M059J (cell line): ENCODE data around the gene ZNF438. TPM values are rescaled to one million over a fixed set of nuclear protein-coding genes. Genes with fewer than 3 reads are reported as not detected.
"Not testable (repeated sequence)": the region's sequence is repeated elsewhere in the genome, so short reads cannot be mapped to it uniquely, and the experiment has no call there.

Experiments used
- DNase-seq: peaks from one replicate; pipeline ENCODE4 v3.0.0-alpha.2; 2012; ENCODE audit warnings: low read depth
- total RNA-seq: library from RNA; depleted of rRNA; stranded (reverse); fragments of >200 nt; shearing (Covaris generic); gene quantifications from 2 replicates; pipeline ENCODE4 v1.2.3, GENCODE V29; 2014

The ZNF438 gene
- total RNA-seq, 1 experiment from 2014 or later = 3.4 TPM

DNA sequence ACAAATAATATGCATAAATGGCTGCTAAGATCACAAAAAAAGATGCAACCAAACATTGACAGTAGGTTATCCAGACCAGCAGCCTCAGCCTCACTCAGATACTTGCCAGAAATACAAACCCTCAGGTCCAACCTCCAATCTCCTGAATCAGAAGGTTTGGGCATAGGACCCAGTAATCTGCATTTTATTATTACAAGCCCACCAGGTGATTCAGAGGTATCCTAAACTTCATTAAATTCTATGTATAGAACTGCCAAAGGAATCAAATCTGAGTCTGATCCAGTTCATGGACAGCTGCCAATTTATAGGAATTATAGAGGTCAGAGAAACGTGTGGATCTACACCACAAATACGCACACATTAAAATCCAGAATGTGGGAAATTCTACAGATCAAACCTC lies 41.3 kb downstream of the ZNF438 start:
- DNase-seq = no peak

DNA sequence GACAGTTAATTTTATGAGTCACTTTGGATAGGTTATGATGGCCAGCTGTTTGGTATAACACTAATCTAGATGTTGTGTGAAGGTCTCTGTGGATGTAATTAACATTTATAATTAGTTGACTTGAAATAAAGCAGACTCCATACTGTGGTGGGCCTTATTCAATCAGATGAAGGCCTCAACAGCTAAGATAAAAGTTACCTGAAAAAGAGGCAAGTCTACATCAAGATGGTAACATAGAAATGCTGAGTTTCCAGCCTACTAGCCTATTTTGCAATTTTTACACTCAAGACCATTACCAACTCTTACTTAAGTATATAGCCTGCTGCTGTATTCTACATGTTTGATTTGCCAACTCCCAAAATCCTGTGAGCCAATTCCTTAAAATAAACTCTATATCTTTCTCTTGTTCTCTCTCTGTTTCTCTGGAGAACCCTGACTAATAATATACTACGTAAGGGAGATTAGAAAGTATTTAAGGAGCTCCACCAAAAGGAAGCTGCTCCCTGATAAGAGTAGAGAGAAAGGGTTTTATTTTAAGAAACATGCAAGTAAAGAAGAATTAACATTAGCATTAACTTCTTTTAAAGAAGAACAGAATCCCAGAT lies 42.7 kb downstream of the ZNF438 start:
- no peak for DNase-seq

DNA sequence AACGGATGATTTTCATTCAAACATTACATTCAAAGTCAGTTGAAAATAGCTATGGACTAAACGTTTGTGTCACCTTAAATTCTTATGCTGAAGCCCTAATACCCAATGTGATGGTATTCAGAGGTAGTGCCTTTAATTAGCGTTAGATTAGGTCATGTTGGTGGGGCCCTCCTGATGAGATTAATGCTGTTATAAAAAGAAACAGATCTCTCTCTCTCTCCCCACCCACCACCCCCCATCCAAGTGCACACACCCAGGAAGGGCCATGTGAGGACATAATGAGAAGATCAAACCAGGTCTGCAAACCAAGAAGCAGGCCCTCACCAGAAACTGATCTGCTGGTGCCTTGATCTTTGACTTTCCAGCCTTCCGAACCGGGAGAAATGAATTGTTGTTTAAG lies 44.2 kb downstream of the ZNF438 start:
- no peak for DNase-seq

DNA sequence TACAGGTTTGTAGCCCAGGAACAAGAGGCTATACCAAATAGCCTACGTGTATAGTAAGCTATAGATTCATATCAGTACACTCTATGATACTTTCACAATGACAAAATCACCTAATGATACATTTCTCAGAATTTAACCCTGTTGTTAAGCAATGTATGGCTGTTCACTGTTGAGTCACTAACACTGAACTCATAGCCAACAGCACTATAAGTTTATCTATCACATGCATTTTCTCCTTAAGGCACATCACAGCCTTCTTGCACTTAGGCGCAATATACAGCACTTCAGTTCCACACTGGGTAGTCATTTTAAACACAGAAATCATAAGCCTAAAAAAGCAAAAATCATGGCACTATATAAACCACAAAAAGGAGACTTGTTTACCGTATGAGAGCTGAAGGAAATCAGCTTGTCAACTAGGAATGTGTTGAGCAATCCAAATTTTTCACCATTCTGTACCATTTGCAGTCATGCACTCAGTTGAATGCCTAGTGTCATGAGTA lies 45.6 kb downstream of the ZNF438 start:
- peak; percentile 30 for DNase-seq

DNA sequence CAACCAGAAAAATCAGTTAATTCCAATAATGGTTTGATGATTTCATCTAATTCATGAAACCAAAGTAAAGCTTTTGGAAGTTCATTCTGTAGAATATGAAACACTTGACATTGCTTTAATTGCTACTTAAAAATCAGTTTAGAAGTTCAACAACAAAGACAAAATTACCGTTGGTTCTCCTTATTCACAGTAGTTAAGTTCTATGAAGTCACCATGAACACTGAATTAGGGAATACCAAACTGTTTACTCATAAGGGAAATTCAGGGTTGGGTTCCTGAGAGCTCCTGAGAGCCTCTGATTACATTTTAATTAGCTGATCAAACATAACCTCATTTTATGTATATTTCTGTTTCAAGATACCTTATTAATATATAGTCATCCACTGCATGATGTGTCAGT lies 46.2 kb downstream of the ZNF438 start:
- DNase-seq = peak; percentile 76

DNA sequence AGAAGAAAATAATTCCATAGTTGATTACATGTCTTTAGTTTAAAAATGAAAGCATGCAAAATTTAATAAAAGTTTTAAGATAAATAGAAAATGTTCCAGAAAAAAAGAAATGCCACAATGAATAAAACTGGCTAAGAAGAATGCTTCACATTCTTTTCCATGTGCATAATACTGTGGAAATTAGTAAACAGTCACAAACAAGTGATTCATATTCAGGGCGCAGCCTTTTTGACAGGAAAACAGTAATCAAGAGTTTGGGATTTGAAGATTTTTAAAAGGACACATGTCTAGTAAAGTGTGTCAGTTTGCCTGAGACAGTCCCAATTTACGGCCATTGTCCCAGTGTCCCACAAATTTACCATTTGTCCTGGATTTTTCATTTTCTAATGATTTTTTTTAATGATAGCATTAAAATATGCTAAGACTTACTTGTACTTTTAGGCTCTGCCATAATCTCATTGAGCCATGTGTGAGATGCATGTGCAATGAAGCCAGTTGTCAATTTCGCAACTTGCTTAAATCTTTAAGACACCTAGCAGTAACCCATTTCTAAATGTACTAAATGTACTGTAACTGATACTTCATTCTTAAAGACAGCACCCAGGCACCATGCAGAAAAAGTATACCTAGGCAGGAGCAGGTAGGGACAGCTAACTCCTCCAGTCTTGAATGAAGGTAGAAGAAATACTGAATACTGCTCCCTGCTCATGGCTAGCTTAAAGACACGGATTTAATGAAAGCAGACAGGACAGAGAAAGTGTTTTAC lies 46.9 kb downstream of the ZNF438 start:
- peak; percentile 66 for DNase-seq

DNA sequence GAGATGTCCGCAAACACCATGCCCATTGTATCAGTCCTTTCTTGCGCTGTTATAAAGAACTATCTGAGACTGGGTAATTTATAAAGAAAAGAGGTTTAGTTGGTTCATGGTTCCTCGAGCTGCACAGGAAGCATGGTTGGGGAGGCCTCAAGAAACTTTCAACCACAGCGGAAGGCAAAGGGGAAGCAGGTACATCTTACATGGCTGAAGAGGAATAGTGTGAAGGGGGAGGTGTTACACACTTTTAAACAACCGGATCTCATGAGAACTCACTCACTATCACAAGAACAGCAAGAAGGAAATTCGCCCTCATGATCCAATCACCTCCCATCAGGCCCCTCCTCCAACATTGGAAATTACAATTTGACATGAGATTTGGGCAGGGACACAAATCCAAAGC lies 48.5 kb downstream of the ZNF438 start:
- not testable (repeated sequence) for DNase-seq

DNA sequence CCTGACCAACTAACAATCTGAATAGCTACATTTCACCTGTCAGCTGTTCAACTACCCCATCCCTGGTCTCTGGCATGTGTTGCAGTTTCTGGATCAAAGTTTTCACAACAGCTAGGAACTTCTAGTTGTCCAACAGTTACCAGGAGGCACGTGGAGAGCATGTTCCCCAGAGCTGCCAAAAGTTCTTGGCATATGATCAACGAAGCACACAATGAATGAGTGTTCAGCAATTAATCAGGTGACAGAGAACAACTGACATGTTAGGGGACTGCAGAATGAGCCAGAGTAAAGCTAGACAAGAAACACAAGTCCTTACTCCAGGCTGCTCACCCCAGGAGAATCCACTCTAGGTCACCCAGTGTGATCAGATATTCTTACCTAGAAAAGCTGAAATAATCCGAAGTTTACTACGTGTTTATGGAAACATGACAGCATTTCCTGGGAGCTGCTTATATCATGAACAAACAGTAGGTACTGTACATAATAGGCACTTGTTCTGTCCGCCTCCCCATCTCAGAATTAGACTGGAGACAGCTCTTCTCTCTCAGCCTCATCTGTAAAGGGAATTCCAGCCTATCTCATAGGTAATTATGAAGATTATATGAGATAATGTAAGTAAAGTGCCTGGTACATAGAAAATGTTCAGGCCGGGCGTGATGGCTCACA lies 50.6 kb downstream of the ZNF438 start:
- DNase-seq = peak; percentile 77

DNA sequence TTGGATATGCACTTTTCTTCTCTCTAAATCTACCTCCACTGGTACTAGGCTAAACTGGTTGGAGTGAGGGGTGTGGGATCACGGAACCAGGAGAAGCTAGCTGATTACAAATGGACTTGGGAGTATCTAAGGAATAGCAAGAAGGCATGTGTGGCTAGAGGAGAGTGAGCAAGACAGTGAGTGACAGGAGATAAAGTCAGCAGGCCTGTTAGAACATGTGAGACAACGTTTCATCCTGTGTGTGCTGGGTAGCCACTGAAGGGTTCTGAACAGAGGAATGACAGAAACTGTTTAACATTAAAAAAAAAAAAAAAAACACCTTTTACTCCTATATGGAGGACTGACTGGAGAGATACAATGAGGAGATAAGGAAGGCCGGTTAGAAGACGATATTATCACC lies 51.7 kb downstream of the ZNF438 start:
- no peak for DNase-seq

DNA sequence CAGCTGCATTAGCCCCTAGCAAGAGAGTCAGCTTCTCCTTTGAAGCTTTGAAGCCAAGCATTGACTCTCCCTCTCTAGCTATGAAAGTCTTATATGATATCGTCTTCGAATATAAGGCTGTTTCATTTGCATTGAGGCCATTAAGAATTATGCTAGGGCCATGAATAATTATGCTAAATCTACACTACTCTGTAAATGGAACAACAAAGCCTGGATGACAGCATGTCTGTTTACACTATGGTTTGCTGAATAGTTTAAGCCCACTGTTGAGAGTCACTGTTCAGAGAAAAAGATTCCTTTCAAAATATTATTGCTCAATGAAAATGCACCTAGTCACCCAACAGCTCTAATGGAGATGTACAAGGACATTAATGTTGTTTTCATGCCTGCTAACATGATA lies 52.8 kb downstream of the ZNF438 start:
- DNase-seq = no peak

DNA sequence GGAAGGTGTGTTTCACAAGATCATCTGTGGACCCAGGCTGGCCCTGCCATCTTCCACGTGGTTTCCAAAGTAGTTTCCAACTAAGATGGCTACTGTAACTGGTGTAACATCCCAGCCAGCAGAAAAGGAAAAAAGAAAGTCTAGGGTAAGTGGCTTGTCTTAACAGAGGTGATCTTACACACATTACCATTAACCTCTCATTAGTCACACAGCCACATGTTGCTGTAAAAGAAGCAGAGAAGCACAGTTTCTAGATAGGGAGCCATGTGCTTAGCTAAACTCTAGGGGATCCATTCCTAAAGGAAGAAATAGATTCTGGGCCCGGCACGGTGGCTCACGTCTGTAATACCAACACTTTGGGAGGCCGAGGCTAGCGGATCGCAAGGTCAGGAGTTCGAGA lies 54.3 kb downstream of the ZNF438 start:
- DNase-seq = no peak

DNA sequence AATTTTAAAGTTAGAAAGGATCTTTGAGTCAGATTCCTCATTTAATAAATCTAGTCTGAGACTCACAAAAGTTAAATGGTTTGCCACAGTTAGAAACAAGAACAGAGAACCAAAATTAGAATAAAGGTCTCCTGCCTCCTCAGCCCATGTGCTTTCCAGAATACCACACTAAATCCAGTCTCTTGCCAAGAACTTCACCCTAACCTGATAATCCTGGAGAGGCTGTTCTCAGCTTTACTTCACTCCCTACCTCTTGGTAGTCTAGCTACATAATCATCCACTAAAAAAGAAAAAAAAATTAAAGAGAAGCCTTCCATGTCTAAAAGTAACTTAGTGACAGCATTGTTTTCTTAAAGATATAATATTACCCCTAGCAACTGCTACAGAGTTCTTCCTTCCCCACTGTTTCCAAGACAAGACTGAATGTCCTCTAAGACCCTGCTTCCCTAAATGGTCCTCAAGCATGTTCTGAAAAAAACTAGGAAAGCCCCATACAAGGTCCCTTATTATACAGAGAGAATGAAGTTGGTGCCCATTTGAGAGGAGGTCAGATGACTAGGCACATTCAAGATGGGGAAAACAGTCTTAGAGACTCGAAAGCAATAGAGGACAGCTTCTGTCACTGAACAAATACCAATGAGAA lies 56.8 kb downstream of the ZNF438 start:
- DNase-seq = no peak

DNA sequence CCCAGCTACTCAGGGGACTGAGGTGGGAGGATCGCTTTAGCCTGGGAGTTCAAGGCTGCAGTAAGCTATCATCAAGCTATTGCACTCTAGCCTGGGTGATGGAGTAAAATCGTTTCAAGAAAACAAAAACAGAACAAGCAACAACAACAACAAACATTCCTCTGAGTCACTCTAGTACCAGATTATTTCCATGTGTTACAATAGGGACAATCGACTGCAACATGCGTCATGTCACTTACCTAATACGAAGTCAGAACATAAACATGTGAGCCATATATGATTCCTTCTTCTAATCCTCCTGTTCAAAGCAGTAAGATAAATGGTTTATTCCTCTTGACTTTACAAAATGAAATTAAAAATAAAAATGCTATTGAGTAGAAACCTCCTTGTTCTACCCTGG lies 57.3 kb downstream of the ZNF438 start:
- DNase-seq = no peak

DNA sequence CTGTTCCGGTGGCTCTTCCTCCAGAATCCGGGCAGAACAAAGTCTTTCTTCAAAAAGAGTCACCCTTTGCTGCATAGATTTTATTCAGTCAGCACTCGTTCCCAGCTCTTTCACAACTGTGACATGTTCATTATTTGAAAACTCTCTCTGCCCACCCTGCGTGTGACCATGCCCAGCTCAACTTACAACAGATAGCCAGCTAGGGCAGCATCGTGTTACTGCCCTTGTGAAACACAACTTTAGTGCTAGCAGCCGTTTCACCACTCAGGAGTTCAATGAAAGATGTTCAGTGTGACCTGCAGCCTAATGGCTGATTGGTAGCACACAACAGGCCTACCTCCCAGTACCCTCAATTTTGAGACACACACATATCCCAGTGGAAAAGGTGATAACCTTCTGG lies 57.9 kb downstream of the ZNF438 start:
- no peak for DNase-seq

DNA sequence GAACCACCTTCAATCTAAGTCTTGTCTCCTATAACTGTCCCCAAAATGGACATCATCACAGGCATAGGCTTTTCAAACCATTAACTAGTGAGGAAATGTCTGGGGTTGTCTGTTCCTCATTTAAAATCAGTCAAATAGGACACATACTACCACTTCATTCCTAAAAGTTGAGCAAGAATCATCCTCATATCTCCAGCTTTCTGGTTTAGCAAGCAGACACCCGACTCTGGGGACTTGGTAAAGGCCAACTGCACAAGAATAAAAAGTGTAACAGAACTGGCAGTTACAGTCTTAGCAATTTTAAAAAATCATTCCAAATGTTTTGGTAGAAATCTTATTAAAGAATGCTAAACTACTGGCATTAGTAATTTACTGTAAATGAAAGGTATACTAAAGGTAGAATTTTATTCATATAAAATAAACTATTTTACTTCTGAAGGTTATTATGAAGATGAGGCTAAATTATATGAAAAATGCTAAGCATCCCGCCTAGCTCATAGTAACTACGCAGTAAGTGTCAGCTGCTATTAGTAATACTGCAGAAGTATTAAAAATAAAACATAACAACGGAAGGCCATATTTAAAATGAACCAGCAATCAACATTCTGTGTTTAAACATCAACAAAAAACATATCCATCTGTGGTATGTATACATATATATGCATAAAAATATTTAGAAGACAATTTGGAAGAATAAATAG lies 60.8 kb downstream of the ZNF438 start:
- DNase-seq = no peak

DNA sequence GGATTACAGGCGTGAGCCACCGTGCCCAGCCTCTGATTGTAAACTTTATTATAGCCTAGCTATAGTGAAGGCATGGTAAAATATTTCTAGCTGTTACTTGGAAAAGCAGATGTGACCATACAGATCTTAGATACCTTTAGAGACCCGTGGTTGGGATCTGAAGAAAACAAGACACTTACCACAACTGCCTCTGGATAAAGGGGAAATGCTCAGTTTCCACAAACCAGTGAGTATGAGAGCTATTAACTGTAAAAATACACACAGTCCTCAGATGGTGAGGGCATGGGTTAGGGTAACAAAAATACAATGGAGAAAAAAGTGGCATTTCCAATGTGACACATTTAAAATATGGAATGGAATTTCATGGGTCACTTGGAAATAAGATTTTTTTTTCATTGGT lies 63.0 kb downstream of the ZNF438 start:
- no peak for DNase-seq

DNA sequence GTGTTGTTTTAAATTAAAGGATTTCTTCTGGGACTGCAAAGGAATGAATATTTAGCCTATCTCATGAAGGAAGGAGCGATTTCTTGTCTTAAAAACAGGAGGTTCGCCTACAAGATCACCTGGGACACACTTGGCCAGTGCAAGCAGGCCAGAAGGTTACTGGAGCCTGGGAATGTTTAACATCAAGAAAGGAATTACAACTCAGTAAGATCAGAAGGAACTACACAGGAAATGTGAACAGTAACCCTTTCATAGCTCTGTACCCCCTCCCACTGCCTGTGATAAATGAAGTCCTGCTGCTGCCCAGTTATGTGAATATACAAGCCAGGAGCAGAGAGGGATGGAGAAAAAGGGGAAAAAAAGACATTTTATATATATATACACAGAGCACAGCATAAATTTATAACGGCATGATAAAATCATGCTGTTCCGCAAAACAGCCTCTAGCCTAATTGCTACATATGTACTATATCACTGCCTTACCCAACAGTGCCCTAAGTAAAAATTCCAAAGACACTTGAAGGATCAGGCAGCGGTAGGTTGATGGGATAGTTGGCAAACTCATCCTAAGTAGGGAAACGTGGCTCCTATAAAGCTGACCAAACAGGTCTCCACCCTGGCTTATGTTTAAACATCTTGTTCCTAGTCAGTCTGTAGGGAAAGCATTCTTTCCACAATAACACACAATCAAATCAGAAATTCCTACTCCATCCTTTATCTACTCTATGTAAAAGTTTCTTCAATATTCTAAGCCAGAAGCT lies 63.8 kb downstream of the ZNF438 start:
- DNase-seq = no peak

DNA sequence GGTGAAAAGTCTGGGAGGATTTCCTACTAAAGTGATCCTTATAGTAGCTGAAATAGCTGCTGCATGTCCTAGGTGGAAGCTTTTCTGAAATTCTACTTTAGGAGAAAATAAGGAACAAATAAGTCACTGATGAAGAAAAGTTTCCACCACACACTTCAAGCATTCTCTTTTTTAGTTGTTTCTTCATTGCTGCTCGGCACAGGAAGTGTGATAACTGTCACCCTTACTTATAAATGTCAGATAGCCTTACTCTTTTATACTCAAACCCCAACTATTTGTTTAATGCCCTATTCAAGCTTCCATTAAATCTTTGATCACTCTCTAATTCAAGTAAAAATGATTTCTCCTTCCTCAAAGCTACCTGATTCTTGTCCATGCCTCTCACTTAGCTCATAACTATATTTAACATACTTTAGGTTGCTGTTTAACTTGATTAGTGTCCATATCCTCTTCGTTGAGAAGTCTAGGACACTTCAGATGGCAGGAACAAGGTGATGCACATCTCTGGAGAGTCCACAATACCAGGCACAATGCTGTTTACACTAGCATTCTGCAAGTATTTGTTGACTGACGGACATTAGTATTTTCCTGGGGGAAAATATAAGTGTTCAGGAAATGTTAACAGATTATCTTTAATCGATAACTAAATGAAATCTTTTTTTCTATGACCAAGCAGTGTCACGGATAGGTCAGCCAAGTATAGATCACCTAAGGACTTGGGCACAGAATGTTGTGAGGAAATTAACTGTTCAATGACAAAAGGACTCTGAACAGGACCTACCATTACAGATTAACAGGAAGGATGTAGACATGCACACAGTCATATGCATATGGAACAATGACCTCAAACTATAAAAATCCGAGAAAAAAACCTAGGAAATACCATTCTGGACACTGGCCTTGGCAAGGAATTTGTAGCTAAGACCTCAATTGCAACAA lies 67.4 kb downstream of the ZNF438 start:
- no peak for DNase-seq

DNA sequence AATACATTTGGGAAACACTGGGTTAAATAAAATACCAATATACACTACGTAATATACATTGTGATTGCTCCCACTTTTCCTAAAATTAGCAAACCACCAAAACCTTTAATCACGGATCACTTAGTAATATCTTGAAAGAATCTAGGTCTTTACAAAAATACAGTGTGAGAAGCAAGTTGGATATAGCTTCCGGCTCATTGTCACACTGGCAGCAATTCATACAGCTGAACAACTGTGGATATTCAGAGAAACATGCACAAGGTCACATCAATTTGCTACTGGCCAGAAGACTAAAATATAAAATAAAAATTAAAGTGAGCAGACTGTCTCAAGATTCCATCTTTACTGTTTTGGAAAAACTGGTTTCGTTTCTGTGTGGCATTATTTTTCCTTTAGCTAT lies 69.1 kb downstream of the ZNF438 start:
- no peak for DNase-seq

DNA sequence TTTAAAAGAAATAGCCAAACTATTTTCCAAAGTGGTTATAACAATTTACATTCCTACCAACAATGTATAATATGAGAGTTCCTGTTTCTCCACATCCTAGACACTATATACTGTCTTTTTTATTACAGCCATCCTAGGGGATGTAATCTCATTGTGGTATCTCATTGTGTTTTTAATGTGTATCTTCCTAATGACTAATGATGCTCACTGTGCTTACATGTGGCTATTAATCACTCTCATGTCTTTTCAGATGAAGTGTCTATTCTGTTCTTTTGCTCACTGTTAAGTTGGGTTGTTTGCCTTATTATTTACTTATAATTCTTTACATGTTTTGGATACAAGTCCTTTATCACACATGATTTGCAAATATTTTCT lies 71.8 kb downstream of the ZNF438 start:
- peak; percentile 3 for DNase-seq
